HK-2 (cell line): ENCODE results near the gene HTR3E.

Experiments used
- DNase-seq: peaks from one replicate; pipeline ENCODE4 v3.0.0-alpha.2; 2018; ENCODE audit not compliant: unreplicated experiment

HTR3E gene

DNA sequence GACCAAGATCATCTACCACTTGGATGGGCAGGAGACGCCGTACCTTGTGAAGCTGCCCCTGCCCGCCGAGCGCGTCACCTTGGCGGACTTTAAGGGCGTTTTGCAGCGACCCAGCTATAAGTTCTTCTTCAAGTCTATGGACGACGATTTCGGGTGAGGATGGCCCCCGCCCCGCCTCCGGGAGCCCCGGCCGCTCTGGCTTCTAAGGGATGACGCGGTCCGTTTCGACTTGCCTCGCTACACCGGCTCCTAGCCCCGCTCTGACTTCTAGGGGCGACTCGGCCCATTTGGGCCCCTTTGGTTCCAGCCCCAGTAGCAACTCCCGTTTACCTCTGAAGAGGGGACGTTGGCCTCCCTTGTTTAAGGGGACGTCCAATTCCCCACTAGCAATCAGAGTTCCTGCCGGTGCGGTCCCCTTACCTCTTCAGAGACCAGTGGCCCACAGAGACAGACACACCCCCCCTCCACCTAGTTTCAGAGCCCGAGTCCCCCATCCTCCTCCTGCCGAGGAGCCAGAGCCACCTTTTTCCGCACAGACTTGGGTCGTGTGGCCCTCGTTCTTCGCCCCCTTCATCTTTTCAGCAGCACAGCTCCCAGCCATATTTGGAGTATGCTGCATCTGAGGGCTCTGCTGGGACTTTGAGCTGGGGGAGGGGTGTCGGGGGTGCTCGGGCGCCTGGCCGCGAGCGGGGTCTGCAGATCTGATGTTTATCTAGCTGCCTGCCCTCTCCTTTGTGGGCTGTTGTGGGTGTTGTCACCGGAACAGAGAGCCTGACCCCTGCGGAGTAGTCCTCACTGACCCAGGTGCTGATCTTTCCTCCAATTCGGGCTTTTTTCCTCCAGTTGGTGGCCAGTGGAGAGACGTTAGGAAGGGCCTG lies 59.0 kb downstream of the HTR3E start:
- DNase-seq: peak; percentile 59

- peak; percentile 29 for DNase-seq
Observed at GRCh38 chr3:184156522-184156955, 59.7 kb downstream of the HTR3E start.
